Measurements from ENCODE around the gene CTNNA2.

The CTNNA2 gene

DNA sequence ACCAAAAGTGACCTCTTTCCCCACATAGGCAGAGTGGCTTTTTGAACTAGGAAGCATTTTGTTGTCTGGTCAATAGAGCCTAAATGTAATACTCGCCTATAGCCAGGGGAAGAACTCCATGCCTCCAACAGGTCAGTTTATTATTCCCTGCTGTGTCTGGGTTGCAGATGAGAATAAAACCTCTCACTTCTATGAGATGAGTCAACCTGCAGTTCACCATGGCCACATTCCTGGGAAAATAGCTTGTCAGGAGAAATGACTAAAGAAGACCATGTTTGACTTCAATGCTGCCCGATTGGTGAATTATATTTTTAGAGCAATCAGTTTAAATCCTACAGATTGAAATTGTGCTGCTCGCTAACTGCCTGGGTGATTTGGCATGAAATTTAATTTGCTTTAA is 838.4 kb downstream of the CTNNA2 start:
- TF ChIP-seq, protein P1, sequence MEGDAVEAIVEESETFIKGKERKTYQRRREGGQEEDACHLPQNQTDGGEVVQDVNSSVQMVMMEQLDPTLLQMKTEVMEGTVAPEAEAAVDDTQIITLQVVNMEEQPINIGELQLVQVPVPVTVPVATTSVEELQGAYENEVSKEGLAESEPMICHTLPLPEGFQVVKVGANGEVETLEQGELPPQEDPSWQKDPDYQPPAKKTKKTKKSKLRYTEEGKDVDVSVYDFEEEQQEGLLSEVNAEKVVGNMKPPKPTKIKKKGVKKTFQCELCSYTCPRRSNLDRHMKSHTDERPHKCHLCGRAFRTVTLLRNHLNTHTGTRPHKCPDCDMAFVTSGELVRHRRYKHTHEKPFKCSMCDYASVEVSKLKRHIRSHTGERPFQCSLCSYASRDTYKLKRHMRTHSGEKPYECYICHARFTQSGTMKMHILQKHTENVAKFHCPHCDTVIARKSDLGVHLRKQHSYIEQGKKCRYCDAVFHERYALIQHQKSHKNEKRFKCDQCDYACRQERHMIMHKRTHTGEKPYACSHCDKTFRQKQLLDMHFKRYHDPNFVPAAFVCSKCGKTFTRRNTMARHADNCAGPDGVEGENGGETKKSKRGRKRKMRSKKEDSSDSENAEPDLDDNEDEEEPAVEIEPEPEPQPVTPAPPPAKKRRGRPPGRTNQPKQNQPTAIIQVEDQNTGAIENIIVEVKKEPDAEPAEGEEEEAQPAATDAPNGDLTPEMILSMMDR (IDR thresholded peaks at IDR 0.05; ENCODE audit: control insufficient read depth, extremely low read depth, insufficient read depth): no peak
- H3K4me3 ChIP-seq (ENCODE audit: low read depth, low read length): no peak overlapping the region
- DNase-seq (ENCODE audit: low read depth): no peak

DNA sequence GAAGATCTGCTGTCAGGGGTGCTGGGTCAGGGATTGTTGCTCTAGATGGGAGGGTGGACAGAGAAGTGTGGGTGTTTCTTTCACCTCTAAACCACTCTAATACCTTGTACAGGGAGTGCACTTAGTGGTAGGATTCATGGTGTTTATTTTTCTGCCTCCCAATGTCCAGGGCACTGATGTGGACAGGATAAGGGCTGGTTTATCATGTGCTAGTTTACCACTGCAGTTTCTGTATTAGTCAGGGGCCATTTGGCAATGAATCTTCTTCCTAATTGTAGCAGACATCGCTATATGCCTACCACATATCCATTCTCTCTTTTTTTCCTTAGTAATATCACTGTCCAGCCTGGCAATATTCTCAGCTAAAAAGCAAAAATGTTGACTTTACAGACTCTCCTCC is 842.0 kb downstream of the CTNNA2 start:
- TF ChIP-seq, protein P1 (IDR thresholded peaks at IDR 0.05; ENCODE audit: control insufficient read depth, extremely low read depth, insufficient read depth): no peak
- no peak overlapping the region for H3K4me3 ChIP-seq (ENCODE audit: low read depth, low read length)
- no peak for DNase-seq (ENCODE audit: low read depth)

DNA sequence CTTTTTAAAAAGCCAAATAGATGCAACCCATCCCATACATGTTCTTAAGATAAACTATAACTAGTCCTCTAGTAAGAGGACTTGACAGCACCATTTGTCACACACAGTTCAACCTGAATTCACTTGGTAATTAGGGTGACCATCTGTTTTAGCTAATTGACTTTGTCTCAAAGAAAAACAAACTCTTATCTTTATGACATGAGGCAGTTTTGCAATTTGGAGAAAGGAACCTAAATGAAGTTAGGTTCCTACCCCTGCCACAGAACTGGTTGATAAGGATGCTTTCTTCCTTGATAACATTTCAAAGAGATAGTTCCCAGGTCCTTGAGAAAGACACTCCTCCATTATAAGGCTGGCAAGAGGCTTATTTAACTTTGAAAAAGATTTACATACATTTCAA is 849.1 kb downstream of the CTNNA2 start:
- no peak for DNase-seq (ENCODE audit: low read depth)
- TF ChIP-seq, protein P1 (IDR thresholded peaks at IDR 0.05; ENCODE audit: control insufficient read depth, extremely low read depth, insufficient read depth): no peak
- no peak overlapping the region for H3K4me3 ChIP-seq (ENCODE audit: low read depth, low read length)

DNA sequence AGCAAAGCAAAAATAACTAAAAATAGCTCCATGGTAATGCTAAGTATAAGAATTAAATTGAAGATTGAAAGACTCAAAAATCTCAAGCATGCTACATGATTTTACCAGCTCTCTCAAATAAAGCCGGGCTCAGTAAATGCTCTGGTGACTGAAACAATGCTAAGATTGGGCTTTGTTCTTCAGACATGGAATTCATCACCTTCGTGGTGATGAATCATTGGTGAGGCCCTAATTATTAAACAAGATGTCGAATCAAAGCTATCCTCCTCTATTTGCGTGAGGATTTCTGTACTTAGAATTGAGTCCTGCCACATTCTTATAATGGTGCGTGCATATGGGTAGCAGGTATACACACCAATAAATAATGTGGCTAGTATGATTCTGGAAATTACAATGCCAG is 850.5 kb downstream of the CTNNA2 start:
- no peak overlapping the region for H3K4me3 ChIP-seq (ENCODE audit: low read depth, low read length)
- TF ChIP-seq, protein P1 (IDR thresholded peaks at IDR 0.05; ENCODE audit: control insufficient read depth, extremely low read depth, insufficient read depth): no peak
- DNase-seq (ENCODE audit: low read depth): no peak

DNA sequence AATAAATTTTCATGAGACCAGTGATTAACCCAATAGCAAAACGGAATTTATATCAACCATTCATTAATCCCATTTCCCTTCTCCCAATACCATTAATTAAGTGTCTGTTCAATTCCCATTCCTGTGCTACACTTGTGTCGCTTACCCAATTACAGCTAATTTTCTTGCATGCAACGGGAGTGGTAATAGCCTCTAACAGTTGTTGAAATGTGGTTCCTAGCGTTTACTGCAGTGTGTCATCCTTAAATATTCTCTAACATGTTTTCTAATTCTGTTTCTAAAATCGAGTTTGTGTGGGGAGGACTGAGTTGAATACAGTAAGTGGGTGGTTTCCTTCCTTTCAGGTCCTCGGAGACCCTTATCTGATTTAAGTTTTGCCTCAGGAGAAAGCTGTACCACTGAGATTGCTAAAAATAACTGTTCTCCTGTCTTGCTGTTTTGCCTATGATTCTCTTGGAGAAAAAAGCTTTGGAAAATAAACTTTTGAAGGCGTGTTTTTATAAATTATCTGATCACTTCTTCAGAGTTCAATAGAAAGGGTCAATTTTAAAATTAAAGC is 851.0 kb downstream of the CTNNA2 start:
- H3K4me3 ChIP-seq (ENCODE audit: low read depth, low read length): no peak overlapping the region
- TF ChIP-seq, protein P1 (IDR thresholded peaks at IDR 0.05; ENCODE audit: control insufficient read depth, extremely low read depth, insufficient read depth): no peak
- DNase-seq (ENCODE audit: low read depth): no peak

DNA sequence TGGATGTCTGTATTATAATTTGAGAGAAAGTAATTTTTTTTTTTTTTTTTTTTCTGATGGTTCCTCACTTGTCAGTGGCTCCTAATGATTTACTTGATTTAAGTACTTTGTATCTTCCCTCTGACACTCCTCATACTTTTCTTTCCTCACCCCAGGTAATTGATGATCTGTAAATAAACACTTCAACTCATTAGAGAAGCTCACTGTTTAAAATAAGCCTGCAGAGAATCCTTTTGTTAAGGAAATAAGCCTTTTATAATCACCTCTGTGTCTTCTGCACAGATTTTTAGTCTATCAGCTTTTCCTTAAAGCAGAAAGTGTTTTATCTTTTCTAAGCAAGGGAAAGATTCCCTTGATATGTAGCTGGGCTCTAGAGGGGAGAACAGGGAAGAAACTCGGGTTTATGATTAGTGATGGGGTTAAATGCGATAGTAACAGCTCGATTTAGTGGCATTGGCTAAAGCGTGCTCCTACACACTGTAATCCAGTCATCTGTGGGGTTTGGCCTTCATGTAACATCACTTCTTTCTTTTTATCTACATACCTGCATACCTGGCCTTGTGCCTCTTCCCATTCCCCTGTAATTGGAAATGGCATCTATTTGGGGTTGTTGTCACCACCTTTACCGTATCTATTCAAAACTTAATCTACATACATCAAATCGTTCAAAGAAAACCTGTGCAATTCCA is 851.8 kb downstream of the CTNNA2 start:
- H3K4me3 ChIP-seq (ENCODE audit: low read depth, low read length): no peak overlapping the region
- TF ChIP-seq, protein P1 (IDR thresholded peaks at IDR 0.05; ENCODE audit: control insufficient read depth, extremely low read depth, insufficient read depth): no peak

DNA sequence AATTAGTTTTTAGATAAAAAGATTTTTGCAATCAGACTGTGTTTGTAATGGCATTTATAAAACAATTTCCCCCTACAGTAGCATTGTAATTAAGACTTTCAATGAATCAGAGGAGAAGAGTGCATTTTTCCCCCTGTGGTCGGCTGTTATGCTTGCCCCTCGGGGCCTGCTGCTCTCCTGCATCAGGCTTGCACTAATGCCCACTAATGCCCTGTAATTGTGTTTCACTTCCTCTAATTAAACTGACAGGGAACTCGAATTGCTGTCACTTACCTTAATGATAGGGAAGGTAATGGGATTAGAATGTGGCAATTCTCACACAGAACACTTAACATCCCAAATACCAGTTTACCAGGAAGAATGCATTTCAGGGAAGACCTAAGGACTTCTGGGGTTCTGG is 852.9 kb downstream of the CTNNA2 start:
- TF ChIP-seq, protein P1 (IDR thresholded peaks at IDR 0.05; ENCODE audit: control insufficient read depth, extremely low read depth, insufficient read depth): no peak
- no peak for DNase-seq (ENCODE audit: low read depth)
- H3K4me3 ChIP-seq (ENCODE audit: low read depth, low read length): no peak overlapping the region

More for the DNA sequence above, 851.8 kb downstream of the CTNNA2 start:
- no peak for DNase-seq (ENCODE audit: low read depth)

All from LNCaP clone FGC (cell line).